Transverse colon (tissue), 4 donors: ENCODE data around the gene BTBD1. TPM values are rescaled to one million over a fixed set of nuclear protein-coding genes. Genes with fewer than 3 reads are reported as not detected.

Experiments used
- DNase-seq: peaks from one replicate; pipeline ENCODE4 v3.0.0-alpha.2; 2019
- H3K27ac ChIP-seq, 4 donors: fragments of 200-600 bp; sonication (generic); 2 replicates each; pipeline ENCODE4 v1.5.1; 2016 to 2018; ENCODE audit warnings: inconsistent platforms in 4 of 4
- H3K27me3 ChIP-seq: fragments of 200-600 bp; sonication (generic); 2 replicates; pipeline ENCODE4 v1.5.1; 2017; ENCODE audit warnings: inconsistent platforms
- H3K36me3 ChIP-seq, 4 donors: fragments of 200-600 bp; sonication (generic); 2 replicates each; pipeline ENCODE4 v1.5.1; 2017 to 2019; ENCODE audit warnings: inconsistent platforms in 4 of 4
- H3K4me1 ChIP-seq, 4 donors: fragments of 200-600 bp; sonication (generic); 2 replicates each; pipeline ENCODE4 v1.5.1; 2017 to 2020; ENCODE audit warnings: inconsistent platforms in 4 of 4
- H3K4me3 ChIP-seq, 4 donors: fragments of 200-600 bp; sonication (generic); 1 replicate in 1 of 4; 2 replicates in 3 of 4; pipeline versions ENCODE4 v1.5.1 to v1.6.1; 2017 to 2019; ENCODE audit warnings: inconsistent platforms in 4 of 4
- H3K9me3 ChIP-seq, 2 donors: fragments of 200-600 bp; sonication (generic); 2 replicates each; pipeline ENCODE4 v1.5.1; 2017 to 2019; ENCODE audit warnings: inconsistent platforms in 2 of 2
- CTCF ChIP-seq, 5 experiments: fragments of 200-600 bp in 3 of 5; fragments of 450-650 bp in 2 of 5; sonication (generic) in 3 of 5; IDR thresholded peaks; 1 replicate in 2 of 5; 2 replicates in 3 of 5; pipeline ENCODE4 v1.5.1; 2016 to 2017; ENCODE audit warnings: antibody characterized with exemption in 5 of 5, inconsistent platforms in 3 of 5, mild to moderate bottlenecking in 2 of 5, moderate library complexity in 1 of 5
- EP300 ChIP-seq: sonication (generic); formaldehyde crosslinking; IDR thresholded peaks from one replicate; pipeline ENCODE4 v1.6.1; 2017; ENCODE audit warnings: antibody characterized with exemption, low read depth
- POLR2A ChIP-seq: fragments of 450-650 bp; IDR thresholded peaks from one replicate; pipeline ENCODE4 v1.6.1; 2016; ENCODE audit warnings: antibody characterized with exemption, mild to moderate bottlenecking, moderate library complexity
- POLR2AphosphoS5 ChIP-seq, 3 donors: sonication (generic); formaldehyde crosslinking; IDR thresholded peaks; one replicate each; pipeline ENCODE4 v1.6.1; 2016; ENCODE audit warnings: antibody characterized with exemption in 3 of 3
- WGBS, 2 donors: methylation state at CpG; one replicate each; pipeline ENCODE4 v1.1.5; 2018; ENCODE audit warnings: low coverage in 1 of 2; 5-methylcytosine and 5-hydroxymethylcytosine counted together
- in situ Hi-C, 4 donors: fragments of 200-750 bp; cut with MboI; loops; one replicate each; pipeline versions ENCODE4 v1.15.0 to v1.15.1; 2017; ENCODE audit warnings: low sequenced_read_pairs in 3 of 4, low pct_ligation_motif_present in 1 of 4, low pct_unique_long_range_greater_than_20kb in 1 of 4
- intact Hi-C: fragments of 100-400 bp; cut with DNase I; formaldehyde crosslinking; loops from one replicate; pipeline ENCODE4 v1.15.1; 2023; ENCODE audit warnings: low total_unique reads
- total RNA-seq, 4 donors: library from RNA; depleted of rRNA; stranded (reverse); fragments of >200 nt; gene quantifications; one replicate each; pipeline ENCODE4 v1.1.0, GENCODE V29; 2016

BTBD1 gene
- total RNA-seq, 4 donors from 2014 or later = 65.7 to 96.1 (median 74.1) TPM

DNA sequence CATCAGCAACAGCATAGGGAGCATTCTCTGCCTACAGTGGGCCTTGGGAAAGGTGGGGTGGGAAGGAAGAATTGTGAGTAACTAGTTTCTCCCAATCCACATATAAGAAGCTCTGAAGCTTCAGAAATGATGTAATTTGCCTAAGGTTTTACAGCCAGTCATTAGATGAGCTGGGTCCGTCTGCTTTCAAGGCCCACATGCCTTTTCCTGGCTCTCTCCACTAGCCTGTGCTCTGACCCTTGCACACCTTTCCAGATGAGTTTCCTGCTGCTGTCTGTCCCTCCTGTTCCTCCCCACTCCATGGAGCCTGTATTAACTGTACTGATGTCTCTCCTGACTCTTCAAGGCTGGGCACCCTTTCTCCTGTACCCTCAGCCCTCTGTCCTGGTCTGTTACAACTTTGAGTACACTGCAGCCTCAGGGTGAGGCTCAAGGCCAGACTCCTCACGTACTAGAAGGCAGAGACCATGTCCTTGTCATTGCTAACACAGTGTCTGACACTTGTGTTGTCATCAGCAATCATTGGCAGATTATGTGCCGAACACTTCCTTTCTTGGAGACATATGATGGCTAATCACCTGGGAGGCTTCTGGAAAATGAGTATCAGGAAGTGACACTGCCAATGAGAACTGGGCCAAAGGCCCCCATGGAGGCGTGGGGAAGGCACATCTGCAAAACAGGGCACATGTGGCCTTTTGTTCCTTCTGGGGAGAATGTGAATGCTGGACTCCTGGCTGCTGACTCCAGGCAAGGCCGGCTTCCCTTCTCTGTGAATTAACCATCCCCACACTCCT, 47.0 kb upstream of the BTBD1 start:
- no peak for TF ChIP-seq POLR2A
- no peak for TF ChIP-seq POLR2AphosphoS5 (IDR thresholded peaks at IDR 0.05)
- no peak for TF ChIP-seq CTCF (IDR thresholded peaks at IDR 0.05)
- TF ChIP-seq EP300 = no peak
- Histone ChIP-seq H3K4me3 (no peak overlapping the region), H3K36me3 (no peaks in the 10 kb centered on the region), H3K4me1 (no peaks in the 10 kb centered on the region), H3K9me3 (no peaks in the 10 kb centered on the region), H3K27me3 (peaks cover 17% of the 10 kb centered on the region), H3K27ac (no peak overlapping the region)
- 86 to 100% methylated on average over 1 to 5 of the region's 5 CpGs for WGBS, 2 donors
- in situ Hi-C loops (no loop called here), intact Hi-C loops (no loop called here)
- DNase-seq = no peak

- no peak overlapping the region for H3K4me3 ChIP-seq
- no peaks in the 10 kb centered on the region for H3K36me3 ChIP-seq
- TF ChIP-seq CTCF (IDR thresholded peaks at IDR 0.05) (no peak), POLR2A (no peak), POLR2AphosphoS5 (IDR thresholded peaks at IDR 0.05) (no peak), EP300 (no peak)
- intact Hi-C loops = no loop called here
- peaks cover 29% of the 10 kb centered on the region for H3K27me3 ChIP-seq
- no peak overlapping the region for H3K27ac ChIP-seq
- in situ Hi-C loops = no loop called here
- peaks cover 0 to 3% (median 0%) of the 10 kb centered on the region in 4 donors for H3K4me1 ChIP-seq
- DNase-seq = no peak
- H3K9me3 ChIP-seq = no peaks in the 10 kb centered on the region
- 32% methylated on average over 3 of the region's 3 CpGs; no CpG with 5 or more reads in 1 of the 2 donors for WGBS, 2 donors
These were observed 45.9 kb upstream of the BTBD1 start for GRCh38 chr15:83112956-83113299.

DNA sequence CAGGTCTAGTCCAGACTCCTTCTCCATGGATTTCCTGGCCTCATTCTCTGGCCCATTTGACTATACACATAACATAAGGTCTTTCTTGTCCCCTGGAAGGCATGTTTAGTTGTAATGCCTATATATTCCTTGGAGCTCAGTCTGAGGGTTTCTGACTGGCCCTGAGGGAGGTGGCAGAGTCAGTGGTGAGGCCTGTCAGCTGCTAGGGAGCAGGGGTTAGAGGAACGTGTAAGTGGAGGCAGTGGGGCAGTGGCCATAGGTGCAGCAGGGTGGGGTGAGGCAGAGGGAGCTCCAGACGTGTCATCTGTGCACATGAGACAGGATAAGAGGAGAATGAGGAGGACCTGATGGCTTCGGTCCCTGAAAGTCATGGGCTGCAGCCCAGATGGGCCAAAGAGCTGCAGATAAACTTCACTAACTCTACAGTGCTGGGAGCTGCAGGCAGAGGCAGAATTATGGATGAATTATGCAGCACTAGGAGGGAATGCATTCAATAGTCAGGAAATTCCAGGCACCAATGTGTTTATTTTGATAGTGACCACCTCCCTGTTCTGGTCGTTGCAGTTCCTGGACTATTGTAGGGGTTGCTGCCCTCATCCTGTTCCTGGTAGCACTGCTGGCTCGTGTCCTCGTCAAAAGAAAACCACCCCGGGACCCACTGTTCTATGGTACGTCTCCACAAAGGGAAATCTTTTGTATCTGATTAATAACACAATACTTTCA, 45.3 kb upstream of the BTBD1 start:
- Histone ChIP-seq H3K27ac (no peak overlapping the region), H3K9me3 (no peaks in the 10 kb centered on the region), H3K4me3 (no peak overlapping the region), H3K36me3 (no peaks in the 10 kb centered on the region), H3K4me1 (peaks cover 0 to 7% (median 2%) of the 10 kb centered on the region in 4 donors), H3K27me3 (peaks cover 34% of the 10 kb centered on the region)
- DNase-seq = no peak
- in situ Hi-C loops = no loop called here
- TF ChIP-seq EP300 (no peak), POLR2AphosphoS5 (IDR thresholded peaks at IDR 0.05) (no peak), POLR2A (no peak), CTCF (IDR thresholded peaks at IDR 0.05) (no peak)
- 70 to 74% methylated on average over 4 to 8 of the region's 8 CpGs for WGBS, 2 donors
- intact Hi-C loops = no loop called here

GRCh38 chr15:83111149-83111548, 44.1 kb upstream of the BTBD1 start:
- Histone ChIP-seq H3K27me3 (peaks cover 45% of the 10 kb centered on the region), H3K4me3 (no peak overlapping the region), H3K27ac (no peak overlapping the region), H3K9me3 (no peaks in the 10 kb centered on the region), H3K36me3 (no peaks in the 10 kb centered on the region), H3K4me1 (peaks cover 0 to 14% (median 3%) of the 10 kb centered on the region in 4 donors)
- no peak for DNase-seq
- 91 to 94% methylated on average over 3 of the region's 3 CpGs for WGBS, 2 donors
- TF ChIP-seq CTCF (IDR thresholded peaks at IDR 0.05) = no peak
- TF ChIP-seq POLR2A = no peak
- TF ChIP-seq EP300 = no peak
- TF ChIP-seq POLR2AphosphoS5 (IDR thresholded peaks at IDR 0.05) = no peak
- in situ Hi-C loops = no loop called here
- intact Hi-C loops = no loop called here
